ENCODE data around the gene ACAP2.
"Not testable (repeated sequence)": the region's sequence is repeated elsewhere in the genome, so short reads cannot be mapped to it uniquely, and the experiment has no call there.

Gene ACAP2, protein sequence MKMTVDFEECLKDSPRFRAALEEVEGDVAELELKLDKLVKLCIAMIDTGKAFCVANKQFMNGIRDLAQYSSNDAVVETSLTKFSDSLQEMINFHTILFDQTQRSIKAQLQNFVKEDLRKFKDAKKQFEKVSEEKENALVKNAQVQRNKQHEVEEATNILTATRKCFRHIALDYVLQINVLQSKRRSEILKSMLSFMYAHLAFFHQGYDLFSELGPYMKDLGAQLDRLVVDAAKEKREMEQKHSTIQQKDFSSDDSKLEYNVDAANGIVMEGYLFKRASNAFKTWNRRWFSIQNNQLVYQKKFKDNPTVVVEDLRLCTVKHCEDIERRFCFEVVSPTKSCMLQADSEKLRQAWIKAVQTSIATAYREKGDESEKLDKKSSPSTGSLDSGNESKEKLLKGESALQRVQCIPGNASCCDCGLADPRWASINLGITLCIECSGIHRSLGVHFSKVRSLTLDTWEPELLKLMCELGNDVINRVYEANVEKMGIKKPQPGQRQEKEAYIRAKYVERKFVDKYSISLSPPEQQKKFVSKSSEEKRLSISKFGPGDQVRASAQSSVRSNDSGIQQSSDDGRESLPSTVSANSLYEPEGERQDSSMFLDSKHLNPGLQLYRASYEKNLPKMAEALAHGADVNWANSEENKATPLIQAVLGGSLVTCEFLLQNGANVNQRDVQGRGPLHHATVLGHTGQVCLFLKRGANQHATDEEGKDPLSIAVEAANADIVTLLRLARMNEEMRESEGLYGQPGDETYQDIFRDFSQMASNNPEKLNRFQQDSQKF

DNA sequence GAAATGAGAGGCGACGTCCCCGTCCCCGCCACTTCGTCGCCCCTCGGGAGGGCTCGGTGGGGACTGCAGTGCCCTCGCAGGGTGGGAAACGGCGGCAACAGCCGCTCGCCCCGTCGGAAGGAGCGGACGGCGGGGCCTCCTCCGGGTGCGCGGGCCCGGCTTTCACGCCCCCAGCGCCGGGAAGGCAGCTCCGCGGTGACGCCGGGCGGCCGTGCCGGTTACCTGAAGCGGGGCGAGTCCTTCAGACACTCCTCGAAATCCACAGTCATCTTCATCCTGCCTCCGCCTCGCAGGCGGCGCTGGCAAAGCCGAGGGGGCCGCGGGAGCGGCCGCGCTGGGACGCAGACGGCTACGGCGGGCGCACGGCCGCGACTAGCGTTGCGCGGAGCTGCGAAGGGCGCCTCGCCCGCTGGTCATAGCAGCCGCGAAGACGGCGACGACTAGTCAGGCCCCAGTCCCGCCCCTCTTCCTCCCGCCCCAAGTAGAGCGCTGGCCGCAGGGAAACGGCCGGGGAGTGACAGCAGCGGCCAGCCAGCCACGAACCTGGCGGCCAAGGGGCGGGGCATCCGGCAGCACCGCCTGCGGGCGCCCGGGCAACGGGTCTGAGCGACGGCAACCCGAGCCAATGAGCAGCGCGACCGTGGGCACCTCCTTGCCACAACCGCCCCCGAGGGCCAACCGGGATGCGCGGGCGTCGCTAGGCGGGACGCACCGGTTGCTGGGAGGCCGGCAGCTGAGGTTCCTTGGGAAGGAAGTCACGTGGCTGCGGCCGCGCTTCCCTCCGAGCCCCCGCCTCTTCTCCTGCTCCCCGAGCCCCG lies at the start of gene ACAP2:
Gene ACAP2 (minus strand): TSS at position 448 of the 818 bp plus-strand sequence. CDS start 173 bp downstream, at position 275.
- DNase-seq: peak; percentile 100

DNA sequence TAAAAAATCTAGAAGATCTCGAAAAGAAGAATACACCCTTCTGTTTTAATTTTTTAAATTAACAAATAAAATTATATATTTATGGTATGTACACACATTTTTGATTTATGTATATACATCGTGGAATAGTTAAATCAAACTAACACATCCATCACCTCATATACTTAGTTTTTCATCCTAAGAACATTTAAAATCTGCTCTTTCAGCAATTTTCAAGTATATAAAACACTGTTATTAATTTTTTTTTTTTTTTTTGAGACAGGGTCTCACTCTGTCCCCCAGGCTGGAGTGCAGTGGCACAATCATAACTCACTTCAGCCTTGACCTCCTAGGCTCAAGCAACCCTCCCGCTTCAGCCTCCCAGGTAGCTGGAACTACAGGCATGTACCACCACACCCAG lies 32.8 kb upstream of the ACAP2 start:
- no peak for DNase-seq

DNA sequence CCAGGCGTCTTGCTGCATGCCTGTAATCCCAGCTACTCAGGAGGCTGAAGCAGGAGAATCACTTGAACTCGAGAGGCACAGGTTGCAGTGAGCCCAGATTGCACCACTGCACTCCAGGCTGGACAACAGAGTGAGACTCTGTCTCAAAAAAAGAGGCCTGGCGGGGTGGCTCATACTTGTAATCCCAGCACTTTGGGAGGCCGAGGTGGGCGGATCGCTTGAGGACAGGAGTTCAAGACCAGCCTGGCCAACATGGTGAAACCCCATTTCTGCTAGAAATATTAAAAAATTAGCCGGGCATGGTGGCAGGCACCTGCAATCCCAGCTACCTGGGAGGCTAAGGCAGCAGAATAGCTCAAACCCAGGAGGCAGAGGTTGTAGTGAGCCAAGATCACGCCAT lies 32.3 kb upstream of the ACAP2 start:
- DNase-seq: not testable (repeated sequence)

DNA sequence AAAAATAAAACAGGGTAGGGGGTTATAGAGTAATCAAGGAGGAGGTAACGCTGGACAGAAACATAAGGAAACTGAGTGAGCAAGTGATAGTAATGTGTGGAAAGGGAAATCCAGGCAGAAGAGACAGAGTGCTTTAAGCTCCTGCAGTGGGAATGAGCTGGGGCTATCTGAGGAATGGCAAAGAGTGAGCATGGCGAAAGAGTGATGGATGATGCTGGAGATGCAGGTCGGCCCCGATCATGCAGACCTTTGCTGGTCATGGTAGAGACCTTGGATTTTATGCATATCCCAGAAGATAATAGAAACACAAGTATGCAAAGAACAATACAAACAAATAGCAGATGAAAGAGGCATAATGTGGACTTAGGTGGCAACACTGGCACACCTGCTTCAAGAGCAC lies 26.0 kb upstream of the ACAP2 start:
- DNase-seq: no peak

DNA sequence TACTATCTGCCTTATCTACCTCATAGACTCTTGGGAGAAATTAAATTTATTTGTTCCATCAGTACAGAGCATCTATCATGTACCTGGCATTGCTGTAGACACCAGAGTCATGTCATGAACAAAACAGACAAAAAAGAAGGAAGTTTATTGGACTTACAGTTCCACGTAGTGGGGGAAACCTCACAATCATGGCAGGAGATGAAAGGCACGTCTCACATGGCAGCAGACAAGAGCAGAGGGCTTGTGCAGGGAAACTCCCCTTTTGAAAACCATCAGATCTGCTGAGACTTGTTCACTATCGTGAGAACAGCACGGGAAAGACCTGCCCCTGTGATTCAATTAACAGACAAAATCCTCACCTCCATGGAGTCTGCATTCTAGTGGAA lies 25.6 kb upstream of the ACAP2 start:
- DNase-seq: no peak

DNA sequence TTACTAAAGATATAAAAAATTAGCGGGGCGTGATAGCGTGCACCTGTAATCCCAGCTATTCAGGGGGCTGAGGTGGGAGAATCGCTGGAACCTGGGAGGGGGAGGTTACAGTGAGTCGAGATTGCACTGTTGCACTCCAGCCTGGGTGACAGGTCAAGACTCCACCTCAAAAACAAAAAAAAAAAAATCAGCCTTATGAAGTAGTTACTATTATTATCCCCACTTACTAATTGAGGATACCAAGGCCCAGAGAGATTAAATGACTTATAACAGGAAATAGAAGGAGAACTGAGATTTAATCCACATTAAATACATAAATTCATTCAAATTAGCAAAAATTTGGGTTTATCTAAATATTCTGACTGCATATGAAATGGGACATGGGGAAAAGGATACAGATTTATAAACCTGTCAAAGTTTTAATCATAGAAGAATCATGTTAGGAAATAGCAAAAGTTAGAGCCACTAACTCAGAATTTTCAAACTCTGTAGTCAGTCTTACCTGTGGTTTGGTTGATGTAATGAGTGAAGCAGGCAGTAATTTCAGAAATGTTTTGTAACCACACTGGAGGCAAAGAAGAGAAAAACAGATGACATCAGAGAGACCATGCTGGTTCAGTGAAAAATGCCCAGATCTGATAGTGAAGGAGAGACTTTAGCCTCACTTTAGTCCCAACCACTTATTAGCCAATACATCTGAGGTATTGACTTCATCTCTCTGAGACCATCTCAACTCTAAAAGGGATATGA lies 25.0 kb upstream of the ACAP2 start:
- DNase-seq: peak; percentile 58

DNA sequence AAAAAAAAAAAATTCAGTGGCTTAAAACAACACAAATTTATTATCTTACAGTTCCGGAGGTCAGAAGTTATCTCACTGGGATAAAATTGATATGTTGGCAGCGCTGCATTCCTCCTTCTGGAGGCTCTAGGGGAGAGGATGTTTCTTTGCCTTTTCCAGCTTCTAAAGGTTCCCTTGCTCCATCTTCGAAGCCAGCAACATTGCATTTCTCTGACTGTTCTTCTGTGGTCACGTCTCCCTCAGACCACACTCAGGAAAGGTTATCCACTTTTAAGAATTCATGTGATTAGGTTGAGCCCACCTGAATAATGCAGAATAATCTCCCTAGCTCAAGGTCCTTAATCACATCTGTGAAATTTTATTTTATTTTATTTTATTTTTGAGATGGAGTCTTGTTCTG lies 23.4 kb upstream of the ACAP2 start:
- no peak for DNase-seq

DNA sequence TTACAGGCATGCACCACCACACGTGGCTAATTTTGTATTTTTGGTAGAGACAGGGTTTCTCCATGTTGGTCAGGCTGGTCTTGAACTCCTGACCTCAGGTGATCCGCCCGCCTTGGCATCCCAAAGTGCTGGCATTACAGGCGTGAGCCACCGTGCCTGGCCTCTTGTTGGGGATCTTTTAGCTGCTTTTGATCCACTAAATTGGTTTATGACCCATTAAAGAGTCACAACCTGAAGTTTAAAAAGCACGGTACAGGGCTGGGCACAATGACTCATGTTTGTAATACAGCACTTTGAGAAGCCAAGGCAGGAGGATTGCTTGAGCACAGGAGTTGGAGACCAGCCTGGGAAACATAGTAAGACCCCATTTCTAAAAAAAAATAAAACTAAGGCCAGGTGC lies 20.1 kb upstream of the ACAP2 start:
- DNase-seq: not testable (repeated sequence)

DNA sequence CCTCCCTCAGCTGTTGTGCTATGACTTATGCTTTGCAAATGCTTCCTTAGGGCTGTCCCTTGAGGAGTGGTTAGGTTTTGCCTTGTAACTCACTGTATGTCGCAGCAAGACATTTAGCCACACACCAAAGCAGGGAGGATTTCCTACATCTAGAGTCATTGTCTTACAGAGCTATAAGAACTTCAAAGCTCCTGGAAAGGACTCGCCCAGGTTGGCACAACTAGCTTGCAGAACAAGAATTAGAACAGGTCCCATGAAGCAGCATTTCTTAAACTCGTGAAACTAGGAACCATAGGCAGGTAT lies 19.4 kb upstream of the ACAP2 start:
- DNase-seq: no peak

DNA sequence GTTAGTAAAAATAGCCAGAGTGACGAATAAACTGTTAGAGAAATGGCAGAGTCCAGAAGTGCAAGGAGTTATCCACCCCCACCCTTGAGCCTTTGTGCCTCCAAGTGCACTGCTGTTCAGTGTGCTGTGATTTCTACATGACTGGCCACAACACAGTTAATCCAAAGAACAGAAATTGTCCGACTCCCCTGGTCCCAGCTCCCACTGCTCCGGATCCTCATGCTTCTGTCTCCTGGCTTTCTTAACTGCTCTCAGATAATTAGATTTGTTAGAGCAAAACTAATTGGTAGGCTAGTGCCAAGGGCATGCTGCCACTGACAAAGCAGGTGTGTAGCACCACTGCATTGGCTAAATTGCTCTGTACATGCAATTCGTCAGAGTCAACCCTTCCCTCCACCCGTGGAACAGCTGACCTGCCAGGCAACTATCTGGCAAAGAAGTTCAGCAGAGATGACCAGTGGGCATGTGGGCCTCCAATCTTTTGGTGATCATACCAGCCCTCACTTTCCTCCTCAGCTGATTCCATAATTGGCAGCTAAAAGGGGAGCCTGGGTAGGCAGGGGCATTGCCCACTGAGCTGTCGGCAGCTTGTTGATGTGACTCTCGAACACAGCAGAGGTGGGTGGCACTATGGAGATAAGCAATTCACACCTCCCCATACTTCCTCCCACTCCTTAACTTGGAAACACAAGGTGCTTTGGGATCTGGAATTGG lies 18.9 kb upstream of the ACAP2 start:
- DNase-seq: no peak

DNA sequence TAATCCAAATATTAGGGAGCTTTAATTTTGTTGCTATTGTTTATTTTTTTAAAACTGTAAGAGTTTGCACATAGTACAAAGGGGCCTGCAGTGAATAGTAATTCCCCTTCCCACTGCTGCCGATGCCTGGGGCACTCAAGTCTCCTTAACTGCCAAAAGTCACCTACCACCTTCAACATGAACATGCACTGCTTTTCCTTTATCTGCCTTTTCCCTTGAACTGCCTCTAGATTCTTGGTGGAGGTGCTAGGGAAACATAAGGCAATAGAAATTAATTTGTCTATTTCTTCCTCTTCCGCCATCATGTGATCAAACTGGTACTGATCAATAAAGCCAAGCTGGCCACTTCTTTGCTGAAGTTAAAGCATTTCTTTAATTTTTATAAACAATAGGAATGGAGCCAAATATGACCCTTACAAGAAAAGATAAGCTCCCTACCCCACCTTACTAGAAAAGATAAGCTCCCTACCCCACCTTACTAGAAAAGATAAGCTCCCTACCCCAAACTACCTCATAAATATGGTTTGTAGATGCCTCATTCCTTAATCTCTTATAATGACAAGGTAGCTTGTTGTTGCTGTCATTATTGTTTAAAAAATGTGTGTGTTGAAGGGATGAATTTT lies 17.4 kb upstream of the ACAP2 start:
- DNase-seq: no peak

DNA sequence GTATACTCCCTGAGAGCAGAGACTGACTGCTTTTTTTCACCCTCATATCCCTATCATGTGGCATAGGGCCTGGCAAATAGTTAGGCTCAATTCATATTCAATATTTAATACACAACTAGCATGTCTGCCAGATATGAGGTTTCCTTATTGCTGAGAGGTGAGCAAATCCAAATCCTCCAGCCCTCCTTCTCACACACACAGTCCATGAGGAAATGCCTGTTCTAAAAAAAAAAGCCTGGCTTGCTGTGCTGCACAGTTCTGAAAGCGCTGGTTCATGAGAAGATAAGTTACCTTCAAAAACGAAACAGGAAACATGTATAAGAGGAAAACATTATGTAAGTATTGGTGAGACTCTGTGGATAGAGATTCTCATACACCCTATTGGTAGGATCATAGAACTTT lies 15.5 kb upstream of the ACAP2 start:
- peak; percentile 34 for DNase-seq

DNA sequence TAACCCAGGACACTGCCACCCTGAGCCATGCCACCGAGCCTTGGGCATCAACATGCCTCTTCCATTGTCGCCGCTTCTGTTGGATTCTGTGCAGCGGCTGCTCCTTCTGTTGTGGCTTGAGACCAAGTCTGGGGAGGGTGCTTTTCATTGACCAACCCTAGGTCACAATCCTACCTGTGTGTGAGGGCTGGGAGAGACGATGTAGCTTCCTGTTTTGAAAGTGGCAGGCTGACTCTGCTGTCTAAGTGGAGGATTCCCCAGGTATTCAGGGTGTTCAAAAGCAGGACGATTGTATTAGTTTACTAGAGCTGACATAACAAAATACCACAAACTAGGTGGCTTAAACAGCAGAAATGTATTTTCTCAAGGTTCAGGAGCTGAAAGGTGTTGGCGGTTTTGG lies 13.0 kb upstream of the ACAP2 start:
- DNase-seq: no peak

DNA sequence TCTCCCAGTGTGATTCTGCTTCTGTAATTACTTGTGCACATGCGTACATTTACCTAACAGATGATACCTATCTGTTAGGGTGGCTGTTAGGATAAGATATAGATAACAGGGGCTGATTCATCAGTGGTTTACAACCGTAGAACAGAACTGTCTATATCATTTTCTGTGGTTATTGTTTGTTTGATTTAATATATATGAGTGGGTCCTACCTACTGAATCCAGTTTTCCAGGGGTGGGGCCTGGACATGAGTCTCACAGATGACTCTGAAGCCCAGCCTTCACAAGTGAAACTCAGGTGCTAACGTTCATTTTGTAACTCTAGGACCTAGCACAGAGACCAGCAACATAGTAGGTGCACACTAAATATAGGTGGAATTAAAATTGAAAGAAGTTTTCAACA lies 10.4 kb upstream of the ACAP2 start:
- no peak for DNase-seq

DNA sequence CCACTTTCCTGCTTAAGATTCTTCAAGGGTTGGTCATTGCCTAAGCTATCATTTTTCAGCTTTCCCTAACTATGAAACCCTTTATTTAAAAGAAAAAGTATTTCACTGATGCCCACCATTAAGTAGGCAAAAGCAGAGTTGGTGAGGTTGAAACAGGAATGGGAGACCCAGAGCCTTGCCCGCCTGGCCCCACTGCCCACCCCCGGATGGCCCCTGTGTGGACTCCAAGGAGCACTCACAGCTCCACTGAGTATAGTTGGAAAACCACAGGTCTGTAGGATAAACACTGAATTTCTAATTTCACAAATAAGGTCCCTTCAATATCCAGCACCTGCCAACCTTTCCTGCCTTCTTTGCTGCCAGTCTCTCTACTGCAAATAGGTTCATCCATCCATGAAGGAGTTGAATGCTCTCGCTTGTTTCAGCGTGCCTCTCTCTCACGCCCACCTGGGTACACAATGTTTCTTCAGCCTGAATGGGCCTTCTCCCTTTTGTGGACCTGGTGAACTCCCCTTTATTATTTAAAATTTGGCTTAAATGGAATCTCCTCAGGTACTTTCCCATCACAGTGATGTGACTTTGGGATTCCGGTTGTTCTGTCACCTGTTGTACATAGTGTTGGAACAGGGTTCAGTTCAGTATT lies 8.7 kb upstream of the ACAP2 start:
- no peak for DNase-seq

DNA sequence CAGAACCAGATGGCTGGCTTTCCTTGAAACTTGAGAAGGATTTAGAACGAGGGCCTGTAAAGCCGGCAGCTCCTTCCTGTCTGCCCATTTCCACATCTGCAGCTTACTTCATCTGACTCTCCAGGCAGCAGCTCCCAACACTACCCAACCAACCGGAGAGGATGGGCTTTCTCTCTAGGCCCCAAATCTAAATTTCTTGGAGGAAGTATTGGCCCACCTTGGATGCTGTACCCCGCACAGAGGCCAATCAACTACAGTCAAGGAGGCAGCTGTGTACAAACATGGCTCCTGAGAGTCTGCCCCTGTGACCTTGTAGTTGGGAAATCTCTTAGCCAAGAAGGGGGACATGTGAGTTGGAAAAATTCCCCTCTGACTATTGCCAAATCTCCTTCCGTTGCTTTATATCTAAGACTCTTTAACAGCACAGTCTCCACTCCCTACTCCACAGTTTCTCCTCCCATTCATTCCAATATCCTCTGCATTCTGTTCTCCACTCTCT lies 8.0 kb upstream of the ACAP2 start:
- no peak for DNase-seq

DNA sequence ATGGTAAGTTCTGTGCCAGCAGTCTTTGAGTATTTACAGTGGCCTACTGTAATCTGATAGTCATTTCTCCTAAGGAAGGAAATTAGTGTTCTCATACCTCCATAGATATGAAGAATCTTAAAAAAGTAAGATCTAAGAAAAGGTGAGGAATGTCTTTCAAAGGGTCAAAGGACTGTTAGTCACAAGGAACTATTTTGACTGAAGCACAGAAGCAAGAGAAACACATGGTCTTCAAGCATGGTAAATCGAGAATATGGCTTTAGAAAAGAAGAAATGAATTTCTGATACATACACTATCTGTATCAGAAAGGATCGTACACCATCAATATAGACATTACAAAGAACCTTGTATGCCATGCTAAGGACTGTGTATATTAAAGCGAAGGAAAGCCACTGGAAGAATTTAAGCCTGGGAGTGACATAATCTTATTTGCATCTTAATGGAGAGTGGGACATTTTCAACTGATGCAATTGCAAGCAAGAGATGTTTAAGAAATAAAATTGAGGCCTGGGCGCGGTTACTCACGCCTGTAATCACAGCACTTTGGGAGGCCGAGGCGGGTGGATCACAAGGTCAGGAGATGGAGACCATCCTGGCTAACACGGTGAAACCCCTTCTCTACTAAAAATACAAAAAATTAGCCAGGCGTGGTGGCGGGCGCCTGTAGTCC lies 5.5 kb upstream of the ACAP2 start:
- DNase-seq: no peak

DNA sequence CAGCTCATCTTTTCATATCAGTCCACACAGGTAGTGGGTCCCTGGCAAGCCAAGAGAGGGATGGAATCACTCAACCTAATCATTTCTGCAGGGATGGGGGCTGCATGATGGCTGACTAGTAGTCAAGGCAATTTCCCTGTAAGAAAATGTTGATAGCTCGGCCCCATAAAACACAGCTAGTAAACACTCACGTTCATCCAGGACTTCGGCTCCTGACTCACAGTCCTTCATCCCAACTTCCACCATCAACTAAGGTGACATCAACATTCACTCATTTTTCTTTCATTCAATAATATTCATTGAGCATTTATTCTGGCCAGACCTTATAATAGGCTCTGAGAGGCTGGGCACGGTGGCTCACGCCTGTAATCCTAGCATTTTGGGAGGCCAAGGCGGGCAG lies 4.4 kb upstream of the ACAP2 start:
- DNase-seq: no peak

DNA sequence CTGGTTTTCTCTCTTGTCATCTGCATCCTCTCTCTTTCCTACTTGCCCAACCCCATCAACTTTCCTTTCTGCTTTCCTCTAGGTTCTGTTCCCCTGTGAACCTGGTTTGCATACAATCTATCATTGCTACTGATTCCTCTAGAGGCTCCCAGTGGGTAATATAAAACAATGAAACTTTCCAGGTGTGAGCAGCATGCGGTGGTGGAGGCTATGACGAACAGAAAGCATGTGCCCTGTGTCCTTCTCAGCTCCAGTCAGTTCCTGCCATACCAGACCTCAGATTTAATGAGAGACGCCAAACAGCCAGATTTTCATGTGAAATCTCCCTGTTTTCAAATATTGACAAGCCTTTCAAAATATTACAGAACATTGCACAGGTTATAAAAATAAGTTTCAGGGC lies 3.5 kb upstream of the ACAP2 start:
- DNase-seq: no peak

DNA sequence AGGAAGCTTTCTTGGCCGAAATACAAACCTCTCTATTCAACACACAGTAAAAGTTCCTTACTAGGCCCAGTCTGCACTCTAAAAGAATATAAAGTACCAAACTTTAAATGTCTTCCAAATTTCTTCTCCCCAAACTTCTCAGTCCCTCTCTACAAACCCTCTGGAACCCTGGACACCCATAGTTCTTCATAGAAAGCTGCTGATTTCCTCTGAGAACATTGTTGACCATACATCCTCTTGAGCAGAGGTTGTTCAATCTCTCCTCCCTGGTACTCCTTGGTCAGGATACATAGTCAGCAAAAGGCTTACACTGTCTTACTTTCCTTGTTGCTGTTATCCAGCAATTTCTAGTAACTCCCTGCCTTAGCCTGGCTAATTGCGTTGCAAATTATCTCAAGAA lies 3.1 kb upstream of the ACAP2 start:
- DNase-seq: no peak

All from activated CD4-positive, alpha-beta T cell treated with anti-CD3 and anti-CD28 coated beads, Interleukin-10, Interleukin-2, amounts not matched to agents 100 ng/mL and 50 ng/mL, durations not matched to agents 16 hours and 8 hours (primary cell).